Umbilical cord (tissue), 2 donors: ENCODE results near the gene NOL11. TPM values are rescaled to one million over a fixed set of nuclear protein-coding genes. Genes with fewer than 3 reads are reported as not detected.
"Not testable (repeated sequence)": the region's sequence is repeated elsewhere in the genome, so short reads cannot be mapped to it uniquely, and the experiment has no call there.

ENCODE experiments used
- DNase-seq: peaks from one replicate; pipeline ENCODE4 v3.0.0-alpha.2; 2015; ENCODE audit warnings: low spot score
- total RNA-seq: library from RNA; depleted of rRNA; stranded (reverse); fragments of >200 nt; gene quantifications from one replicate; pipeline ENCODE4 v1.2.3, GENCODE V29; 2014; ENCODE audit warnings: low replicate concordance; ENCODE audit not compliant: insufficient read depth

Gene NOL11
- total RNA-seq, 1 donor from 2014 or later = 14.2 TPM

GRCh38 chr17:67754001-67754400 is 36.3 kb downstream of the NOL11 start:
- no peak for DNase-seq

- DNase-seq = not testable (repeated sequence)
Observed at GRCh38 chr17:67754686-67755085, 37.0 kb downstream of the NOL11 start.

GRCh38 chr17:67756766-67757165 is 39.0 kb downstream of the NOL11 start:
- not testable (repeated sequence) for DNase-seq

GRCh38 chr17:67759355-67760171 is 41.8 kb downstream of the NOL11 start:
- DNase-seq = peak; percentile 87

GRCh38 chr17:67765623-67766022 is 47.9 kb downstream of the NOL11 start:
- no peak for DNase-seq

GRCh38 chr17:67769231-67769630 is 51.5 kb downstream of the NOL11 start:
- DNase-seq = no peak

GRCh38 chr17:67770539-67770938 is 52.8 kb downstream of the NOL11 start:
- no peak for DNase-seq

GRCh38 chr17:67772679-67773078 is 54.9 kb downstream of the NOL11 start:
- no peak for DNase-seq

GRCh38 chr17:67773246-67773645 is 55.5 kb downstream of the NOL11 start:
- no peak for DNase-seq

GRCh38 chr17:67779098-67779672 is 61.4 kb downstream of the NOL11 start:
- peak; percentile 81 for DNase-seq

- peak; percentile 43 for DNase-seq
Observed at GRCh38 chr17:67784364-67785121, 66.8 kb downstream of the NOL11 start.

GRCh38 chr17:67785122-67785477 is 67.4 kb downstream of the NOL11 start:
- no peak for DNase-seq

- DNase-seq = no peak
Observed at GRCh38 chr17:67785504-67785903, 67.8 kb downstream of the NOL11 start.

Other genes with a start within 250 kb of the NOL11 start
- gene BPTF, start 107.6 kb downstream of the NOL11 start, total RNA-seq = 77.3 TPM